Upper lobe of left lung (tissue), 4 donors: ENCODE data around the gene SMAD3.

Experiments used
- CTCF ChIP-seq, 6 experiments: fragments of 450-650 bp in 4 of 6; fragments of 200-600 bp in 2 of 6; sonication (generic) in 2 of 6; IDR thresholded peaks; one replicate each; pipeline ENCODE4 v1.5.1; 2016 to 2019; ENCODE audit warnings: antibody characterized with exemption in 6 of 6
- EP300 ChIP-seq, 4 donors: sonication (generic); formaldehyde crosslinking; IDR thresholded peaks; one replicate each; pipeline ENCODE4 v1.5.1; 2017; ENCODE audit warnings: antibody characterized with exemption in 4 of 4, control low read depth in 2 of 4
- POLR2A ChIP-seq, 4 donors: fragments of 450-650 bp; IDR thresholded peaks; one replicate each; pipeline ENCODE4 v1.5.1; 2016 to 2017; ENCODE audit warnings: antibody characterized with exemption in 4 of 4, mild to moderate bottlenecking in 2 of 4
- POLR2AphosphoS5 ChIP-seq, 2 donors: sonication (generic); formaldehyde crosslinking; IDR thresholded peaks; one replicate each; pipeline ENCODE4 v1.5.1; 2017; ENCODE audit warnings: antibody characterized with exemption in 2 of 2

- TF ChIP-seq CTCF (IDR thresholded peaks at IDR 0.05) = no peak
- TF ChIP-seq POLR2AphosphoS5 (IDR thresholded peaks at IDR 0.05) = no peak
- no peak for TF ChIP-seq POLR2A (IDR thresholded peaks at IDR 0.05)
- TF ChIP-seq EP300 (IDR thresholded peaks at IDR 0.05) = no peak
These were observed 87.0 kb downstream of the SMAD3 start for GRCh38 chr15:67152429-67152828.
